K562 (cell line): ENCODE results near the gene C1orf50.

ENCODE experiments used
- EP300 ChIP-seq: IDR thresholded peaks from 2 replicates; pipeline ENCODE4 v1.6.1; 2012; ENCODE audit warnings: low read length, improper control_type of control experiment
- JUND ChIP-seq, 2 experiments: IDR thresholded peaks; 2 replicates in 1 of 2; 3 replicates in 1 of 2; pipeline ENCODE4 v1.6.1; 2011; ENCODE audit warnings: borderline replicate concordance in 2 of 2, low read depth in 2 of 2, low read length in 2 of 2, improper control_type of control experiment in 1 of 2, missing biosample characterization in 1 of 2, missing genetic modification characterization in 1 of 2, missing genetic modification reagents in 1 of 2
- TBP ChIP-seq: optimal IDR thresholded peaks from 2 replicates; pipeline ENCODE3; 2011; ENCODE audit warnings: low read depth, low read length, improper control_type of control experiment

DNA sequence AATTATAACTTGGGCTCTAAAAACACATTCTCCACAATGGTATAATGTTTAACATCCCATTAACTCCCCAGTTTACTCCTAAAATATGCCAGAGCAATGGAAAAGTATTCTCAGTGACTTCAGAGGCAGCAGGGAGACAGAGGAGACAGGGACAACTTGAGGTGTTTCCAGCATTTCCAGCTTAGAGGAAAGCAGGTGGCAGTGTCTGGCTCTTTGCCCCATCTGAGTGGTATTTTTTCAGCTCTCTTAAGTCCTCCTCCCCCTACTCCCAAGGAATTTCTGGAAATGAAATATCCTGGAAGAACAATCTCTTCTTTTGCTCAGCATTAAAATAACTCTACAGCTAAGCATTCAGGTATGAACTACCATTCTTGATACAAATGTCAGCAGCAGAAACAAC is 39.1 kb downstream of the C1orf50 start:
- TF ChIP-seq EP300 (no peak), TBP (no peak), JUND (IDR thresholded peaks at IDR 0.05; ENCODE audit: borderline replicate concordance, low read depth, low read length) (no peak), JUND (tag; IDR thresholded peaks at IDR 0.05; ENCODE audit: borderline replicate concordance, low read depth, low read length) (no peak)
